Stimulated activated CD4-positive, alpha-beta T cell treated with anti-CD3 and anti-CD28 coated beads, Interleukin-1b, Interleukin-23, amount 100 ng/mL, for 1 hour (primary cell): ENCODE data around the gene AUTS2.

Source experiments
- DNase-seq, 2 donors: peaks; one replicate each; pipeline ENCODE4 v3.0.0-alpha.2; 2020; ENCODE audit warnings: low read depth in 2 of 2

AUTS2 gene

DNA sequence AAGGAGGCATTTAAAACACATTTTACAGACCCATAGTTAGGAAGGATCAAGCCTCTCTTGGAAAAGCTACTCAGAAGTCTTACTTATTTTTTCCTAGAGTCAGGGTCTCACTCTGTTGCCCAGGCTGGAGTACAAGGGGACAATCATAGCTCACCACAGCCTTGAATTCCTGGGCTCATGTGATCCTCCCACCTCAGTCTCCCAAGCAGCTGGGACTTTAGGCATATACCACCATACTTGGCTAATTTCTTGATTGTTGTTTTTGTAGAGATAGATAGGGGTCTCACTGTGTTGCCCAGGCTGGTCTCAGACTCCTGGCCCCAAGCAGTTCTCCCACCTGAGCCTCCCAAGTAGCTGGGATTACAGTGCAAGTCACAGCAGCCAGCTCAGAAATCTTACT lies 1179.0 kb downstream of the AUTS2 start:
- DNase-seq, result no peak

DNA sequence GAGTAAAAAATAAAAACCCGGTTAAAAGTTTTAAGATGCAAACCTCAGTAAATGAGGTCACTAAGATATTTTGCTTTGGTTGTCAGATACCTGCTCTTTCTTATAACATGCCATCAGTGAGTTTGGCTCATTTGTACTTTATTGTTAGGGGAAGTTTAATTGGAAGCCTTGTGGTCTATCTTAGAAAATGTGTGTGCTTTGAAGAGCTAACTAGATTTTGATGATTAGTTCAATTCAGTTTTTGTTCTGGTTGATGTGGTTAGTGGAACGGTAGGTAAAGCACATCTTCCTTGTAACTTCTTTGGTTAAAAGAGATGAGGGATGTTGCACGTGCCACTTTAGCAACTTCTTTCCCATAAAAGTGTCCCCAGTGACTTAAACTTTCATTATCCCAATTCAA lies 1180.3 kb downstream of the AUTS2 start:
- no peak for DNase-seq

DNA sequence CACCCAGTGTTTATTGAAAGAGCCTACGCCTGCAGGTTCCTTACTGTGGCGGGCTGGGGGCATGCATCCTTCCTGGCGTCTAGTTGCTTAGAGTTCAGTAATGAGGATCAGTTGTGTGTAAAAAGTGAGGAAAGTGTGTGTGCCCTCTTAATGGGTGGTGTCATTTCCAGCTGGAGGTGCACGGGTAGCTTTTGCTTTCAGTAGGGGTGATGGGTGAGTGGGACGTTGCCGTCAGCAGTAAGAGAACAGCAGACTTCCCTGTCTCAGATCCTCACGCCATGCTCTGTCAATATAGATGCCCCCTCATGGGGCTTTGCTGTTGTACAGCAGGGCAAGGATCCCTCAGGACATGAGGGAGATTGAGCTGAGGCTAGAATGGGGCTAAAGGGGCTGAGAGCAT lies 1181.0 kb downstream of the AUTS2 start:
- DNase-seq, result no peak

DNA sequence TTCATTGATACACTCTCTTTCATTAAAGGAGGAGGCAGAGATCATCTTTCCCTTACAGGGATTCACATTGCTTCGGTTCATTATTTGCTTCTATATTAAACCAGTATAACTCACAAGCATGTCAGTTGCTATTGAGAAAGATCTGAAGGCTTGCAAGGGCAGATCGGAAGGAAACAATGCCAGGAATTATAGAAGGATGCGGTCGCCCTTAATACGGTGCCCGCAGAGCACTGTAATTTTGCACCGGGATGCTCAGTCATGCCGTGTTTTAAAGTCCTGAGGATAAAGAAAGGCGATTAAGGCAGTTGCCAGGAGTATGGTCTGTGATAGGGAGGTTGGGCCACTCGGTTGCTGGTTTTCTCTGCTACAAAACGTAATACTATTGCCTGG lies 1183.6 kb downstream of the AUTS2 start:
- DNase-seq, result no peak

DNA sequence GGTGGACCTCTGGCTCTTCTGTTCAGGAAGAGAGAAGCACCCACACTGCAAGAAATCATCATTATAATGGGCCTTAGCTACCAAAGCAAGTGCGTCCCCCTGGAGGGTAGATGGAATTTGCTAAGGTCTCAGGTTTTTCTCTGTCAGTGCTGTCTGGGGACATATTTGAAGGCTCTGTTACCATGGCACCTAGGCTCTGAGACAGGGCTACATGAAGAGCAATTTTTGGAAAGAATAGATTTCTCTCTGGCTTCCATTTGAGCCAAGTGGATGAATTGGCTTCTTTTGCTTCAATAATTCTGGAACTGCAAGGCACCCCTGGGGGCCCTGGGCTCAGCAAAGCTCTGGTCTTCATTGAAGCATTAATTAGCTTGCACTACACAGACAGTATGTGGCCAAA lies 1184.5 kb downstream of the AUTS2 start:
- no peak for DNase-seq

DNA sequence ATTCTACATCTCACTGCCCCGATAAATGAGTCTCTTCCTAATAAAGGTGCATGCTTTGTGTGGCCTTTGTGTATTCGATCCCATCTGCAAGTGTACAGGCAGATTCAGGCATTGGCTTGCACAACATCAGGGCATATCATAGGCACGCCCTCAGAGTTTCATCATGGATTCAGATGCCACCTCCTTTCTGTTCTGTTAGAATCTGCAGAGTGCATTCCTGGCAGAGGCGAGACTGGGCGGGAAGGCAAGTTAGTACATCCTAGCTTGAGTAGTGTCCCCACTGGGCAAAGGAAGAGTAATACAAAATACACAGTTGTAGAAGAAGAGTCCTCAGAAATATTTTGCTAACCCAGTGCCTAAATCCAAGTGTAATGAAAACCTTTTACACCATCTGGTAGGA lies 1187.2 kb downstream of the AUTS2 start:
- DNase-seq, result no peak

DNA sequence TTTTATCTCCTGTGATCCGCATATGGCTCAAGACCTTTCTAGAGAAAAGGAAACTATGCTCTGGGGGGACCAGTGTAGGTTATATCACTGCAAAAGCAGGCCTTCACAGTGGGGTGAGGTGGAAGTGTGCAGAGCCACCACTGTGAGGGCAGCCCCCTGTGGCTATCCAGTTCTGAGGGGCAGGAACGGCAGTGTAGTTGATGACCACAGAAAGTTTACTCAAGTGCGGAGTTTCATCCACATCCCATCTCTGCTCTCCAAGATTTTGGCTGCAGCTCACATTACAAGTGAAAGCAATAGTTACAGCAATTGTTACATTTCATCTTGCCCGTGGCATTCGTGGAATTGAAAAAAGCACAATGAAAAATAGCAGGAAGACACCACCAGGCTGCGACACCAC lies 1187.8 kb downstream of the AUTS2 start:
- DNase-seq, result no peak

DNA sequence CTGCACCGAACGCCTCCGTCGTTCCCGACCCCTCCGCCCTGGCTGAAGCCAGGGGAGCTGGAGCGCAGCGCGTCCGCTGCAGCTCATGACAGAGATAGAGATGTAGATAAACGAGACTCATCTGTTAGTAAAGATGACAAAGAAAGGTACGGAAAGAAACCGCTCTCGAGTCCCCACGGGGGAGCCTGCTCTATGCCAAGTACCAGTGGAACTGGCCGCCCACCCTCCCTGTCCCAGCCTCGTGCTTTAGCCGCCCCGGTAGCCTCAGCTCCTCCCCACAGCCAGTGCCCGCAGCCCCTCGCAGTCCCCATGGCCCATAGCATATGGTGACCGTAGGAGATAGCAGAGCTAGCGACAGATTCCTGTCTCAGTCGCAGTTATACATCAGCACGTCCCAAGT lies 1189.0 kb downstream of the AUTS2 start:
- DNase-seq, result no peak

DNA sequence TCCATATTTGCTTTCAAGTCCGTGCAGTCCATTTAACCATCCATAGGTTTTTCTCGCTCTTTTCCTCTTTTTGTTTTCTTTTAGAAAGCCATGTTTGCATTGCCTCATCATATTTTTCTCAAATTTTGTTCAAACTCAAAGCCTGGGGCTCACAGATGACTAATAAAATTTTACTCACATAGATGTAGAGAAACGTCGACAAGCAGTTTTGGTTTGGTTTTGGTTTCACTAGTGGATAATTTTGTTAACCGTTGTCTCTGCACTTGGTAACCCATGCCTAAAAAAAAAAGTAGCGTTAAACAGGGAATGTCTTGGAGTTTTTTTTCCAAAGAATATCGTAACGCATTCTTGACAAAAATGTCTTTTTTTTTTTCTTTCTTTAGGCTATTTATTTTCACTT lies 1189.5 kb downstream of the AUTS2 start:
- DNase-seq, result no peak

DNA sequence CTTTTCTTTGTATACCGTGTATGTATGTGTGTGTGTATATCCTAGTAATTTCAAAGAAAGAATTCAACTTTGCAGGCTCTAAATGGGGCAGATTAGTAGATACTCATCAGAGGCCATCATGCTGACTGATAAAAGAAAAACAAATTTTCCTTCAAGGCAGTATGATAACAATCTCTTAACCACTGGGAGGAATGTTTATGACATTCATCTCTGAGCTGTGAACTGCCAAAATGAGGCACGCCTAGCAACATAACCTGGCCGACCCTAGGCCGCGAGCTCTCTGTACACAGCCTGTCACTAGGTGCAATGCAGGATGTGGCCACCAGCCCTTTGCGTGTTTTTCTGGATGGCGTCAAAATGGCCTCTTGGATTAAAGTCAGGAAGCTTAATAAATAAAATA lies 1190.0 kb downstream of the AUTS2 start:
- DNase-seq, result no peak

DNA sequence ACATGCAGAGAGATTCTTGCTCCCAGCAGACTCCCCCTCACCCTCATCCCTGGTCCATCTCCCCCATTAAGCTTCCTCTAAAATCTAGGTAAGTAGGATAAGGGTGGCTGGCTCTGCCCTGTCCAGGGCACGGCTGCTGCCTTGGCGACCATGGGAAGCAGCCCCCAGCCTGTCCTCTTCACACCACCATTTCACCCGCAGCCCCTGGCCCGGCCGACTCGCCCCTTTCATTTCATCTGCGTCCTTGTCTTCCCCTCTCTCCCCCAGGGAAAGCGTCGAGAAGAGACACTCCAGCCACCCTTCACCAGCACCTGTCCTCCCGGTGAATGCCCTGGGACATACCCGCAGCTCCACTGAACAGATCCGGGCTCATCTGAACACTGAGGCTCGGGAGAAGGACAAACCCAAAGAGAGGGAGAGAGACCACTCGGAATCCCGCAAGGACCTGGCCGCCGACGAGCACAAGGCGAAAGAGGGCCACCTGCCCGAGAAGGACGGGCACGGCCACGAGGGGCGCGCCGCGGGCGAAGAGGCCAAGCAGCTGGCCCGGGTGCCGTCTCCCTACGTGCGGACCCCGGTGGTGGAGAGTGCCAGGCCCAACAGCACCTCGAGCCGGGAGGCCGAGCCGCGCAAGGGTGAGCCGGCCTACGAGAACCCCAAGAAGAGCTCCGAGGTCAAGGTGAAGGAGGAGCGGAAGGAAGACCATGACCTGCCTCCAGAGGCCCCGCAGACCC lies 1191.4 kb downstream of the AUTS2 start:
- no peak for DNase-seq

DNA sequence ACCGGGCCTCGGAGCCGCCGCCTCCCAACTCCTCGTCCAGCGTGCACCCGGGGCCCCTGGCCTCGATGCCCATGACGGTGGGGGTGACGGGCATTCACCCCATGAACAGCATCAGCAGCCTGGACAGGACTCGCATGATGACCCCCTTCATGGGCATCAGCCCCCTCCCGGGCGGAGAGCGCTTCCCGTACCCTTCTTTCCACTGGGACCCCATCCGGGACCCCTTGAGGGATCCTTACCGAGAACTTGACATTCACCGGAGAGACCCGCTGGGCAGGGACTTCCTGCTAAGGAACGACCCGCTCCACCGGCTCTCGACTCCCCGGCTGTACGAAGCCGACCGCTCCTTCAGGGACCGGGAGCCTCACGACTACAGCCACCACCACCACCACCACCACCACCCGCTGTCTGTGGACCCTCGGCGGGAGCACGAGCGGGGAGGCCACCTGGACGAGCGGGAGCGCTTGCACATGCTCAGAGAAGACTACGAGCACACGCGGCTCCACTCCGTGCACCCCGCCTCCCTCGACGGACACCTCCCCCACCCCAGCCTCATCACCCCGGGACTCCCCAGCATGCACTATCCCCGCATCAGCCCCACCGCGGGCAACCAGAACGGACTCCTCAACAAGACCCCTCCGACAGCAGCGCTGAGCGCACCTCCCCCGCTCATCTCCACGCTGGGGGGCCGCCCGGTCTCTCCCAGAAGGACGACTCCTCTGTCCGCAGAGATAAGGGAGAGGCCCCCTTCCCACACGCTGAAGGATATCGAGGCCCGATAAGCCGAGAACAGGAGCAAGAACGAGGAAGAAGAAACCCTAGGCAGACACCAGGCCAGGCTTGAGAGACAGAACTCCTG lies 1192.2 kb downstream of the AUTS2 start:
- no peak for DNase-seq

DNA sequence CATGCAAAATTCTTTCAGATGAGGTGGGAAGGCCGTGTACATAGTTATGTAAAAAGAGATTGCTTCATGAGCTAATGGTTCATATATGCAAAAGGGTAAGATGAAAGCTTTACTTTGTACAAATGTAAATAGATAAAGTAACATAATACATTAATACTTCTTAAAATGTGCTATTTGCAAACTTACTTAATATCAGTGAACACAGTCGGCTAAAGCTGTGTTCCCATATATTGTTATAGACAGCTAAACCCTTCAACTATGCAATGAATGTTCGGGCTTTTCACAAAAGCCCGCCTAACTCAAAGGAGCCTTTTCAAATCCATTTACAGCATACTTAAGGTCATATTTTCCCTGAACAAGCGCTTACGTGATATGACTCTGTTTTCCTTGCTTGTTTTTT lies 1193.1 kb downstream of the AUTS2 start:
- no peak for DNase-seq

DNA sequence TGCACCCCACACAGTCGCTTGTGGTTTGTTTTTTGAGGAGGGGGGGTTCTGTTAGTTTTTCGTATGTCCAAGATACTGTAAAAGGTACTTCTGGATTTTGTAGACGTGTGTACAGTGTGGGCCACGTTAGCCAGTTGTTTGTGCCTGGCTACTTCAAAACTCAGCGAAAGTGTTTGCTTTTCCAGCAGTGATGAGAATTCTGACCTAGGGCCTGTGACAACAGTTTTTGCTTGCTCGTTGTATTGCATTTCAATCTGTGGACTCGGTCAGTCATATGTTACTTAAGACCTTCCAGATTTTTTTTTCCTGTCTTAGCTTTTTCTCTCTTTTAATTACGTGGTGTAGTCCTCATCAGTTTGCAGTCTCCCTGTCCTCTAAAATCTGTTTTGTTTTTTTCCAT lies 1194.8 kb downstream of the AUTS2 start:
- no peak for DNase-seq

DNA sequence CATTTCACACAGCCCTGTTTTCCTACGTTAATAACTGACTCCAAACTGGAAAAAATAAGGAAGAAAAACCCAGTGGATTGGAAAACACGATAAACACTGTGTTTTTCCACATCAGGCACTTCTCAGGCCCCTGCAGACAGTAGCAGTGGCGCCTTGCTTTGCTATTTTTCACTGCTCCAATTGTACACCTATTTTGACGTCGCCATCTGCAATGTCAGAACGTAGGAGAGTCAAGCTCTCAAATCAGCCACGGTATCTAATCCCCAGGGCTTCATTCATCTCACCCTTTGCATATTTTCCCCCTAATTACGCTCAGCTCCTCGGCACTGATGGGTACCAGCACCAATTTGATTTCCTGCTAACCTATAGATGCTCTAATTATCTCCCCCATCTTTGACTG lies 1195.5 kb downstream of the AUTS2 start:
- DNase-seq, result no peak

DNA sequence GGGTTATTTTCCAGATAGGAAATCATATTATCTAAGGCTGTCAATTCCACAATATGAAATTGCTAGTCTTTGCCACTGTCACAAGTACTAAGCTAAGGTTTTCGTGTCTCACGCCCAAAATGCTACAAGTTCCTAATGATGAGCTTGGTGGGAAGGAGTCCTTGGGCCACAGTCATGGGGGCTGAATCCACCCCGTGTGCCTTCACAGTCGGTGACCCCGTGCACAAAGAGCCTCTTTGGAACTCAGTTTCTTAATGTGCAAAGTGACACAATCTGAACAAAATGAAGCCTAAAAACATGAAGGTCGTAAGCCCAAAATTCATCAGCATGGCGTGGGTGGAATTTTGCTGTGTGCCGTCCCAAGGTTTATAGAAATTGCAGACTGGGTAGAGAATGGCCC lies 1196.7 kb downstream of the AUTS2 start:
- DNase-seq, result no peak

DNA sequence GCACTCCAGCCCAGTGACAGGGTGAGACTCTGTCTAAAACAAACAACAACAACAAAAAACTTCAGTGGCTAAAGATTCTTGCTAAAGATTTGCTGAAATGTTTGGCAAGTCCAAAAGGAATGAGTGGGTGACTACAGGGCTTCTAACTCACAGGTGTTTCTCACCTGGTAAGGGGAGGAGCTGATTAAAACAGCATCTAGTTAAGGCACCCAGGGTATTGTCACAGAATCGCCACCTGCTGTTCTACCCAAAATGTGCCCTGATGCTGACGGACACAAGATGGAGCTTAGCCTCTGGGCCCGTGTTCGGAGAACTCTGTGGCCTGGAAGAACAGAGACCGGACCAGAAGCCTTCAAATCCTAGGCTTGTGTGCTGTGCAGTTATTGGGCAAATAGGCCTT lies 1197.7 kb downstream of the AUTS2 start:
- DNase-seq, result no peak

DNA sequence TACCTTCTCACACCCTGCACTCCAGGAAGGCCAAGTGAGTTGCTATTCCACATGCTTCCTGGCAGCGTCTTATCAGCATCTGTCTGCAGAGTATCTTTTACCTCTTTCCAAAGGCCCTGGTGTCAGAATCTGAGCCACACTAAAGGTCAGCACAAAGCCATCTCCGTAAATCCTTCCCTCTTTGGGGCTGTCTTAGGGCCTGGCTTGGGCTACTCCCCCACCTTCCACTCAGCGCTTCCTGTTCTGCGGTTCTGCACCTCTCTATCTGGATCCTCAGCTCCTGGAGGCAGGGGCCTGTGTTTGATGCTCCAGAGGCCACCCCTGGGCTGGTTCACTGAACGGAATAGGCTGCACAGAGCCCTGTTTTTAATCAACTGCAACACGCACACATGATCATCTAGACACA lies 1198.8 kb downstream of the AUTS2 start:
- DNase-seq, result no peak

DNA sequence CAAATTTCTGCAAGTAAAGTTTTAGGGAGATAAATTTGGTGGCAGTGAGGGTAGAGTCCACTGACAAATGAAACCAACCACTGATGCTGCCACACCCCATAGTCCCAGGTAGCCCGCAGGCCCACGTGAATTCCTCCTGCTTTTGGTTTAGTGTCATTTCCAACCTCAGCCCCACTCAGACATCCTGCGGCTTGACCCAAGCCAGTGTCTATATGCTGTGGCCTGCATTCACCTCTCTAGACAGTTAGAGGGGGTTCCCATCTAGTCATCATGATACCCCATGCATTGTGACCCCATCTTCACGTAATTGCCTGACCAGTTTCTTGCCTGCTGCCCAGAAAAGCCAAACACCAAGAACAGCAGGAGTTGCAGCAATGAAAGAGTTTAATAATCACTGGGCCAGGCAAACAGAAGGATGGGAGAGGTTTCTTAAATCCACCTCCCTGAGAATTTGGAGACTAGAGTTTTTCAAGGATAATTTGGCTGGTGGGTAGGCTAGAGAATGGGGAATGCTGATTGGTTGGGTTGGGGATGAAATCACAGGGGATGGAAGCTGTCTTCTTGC lies 1201.6 kb downstream of the AUTS2 start:
- no peak for DNase-seq

DNA sequence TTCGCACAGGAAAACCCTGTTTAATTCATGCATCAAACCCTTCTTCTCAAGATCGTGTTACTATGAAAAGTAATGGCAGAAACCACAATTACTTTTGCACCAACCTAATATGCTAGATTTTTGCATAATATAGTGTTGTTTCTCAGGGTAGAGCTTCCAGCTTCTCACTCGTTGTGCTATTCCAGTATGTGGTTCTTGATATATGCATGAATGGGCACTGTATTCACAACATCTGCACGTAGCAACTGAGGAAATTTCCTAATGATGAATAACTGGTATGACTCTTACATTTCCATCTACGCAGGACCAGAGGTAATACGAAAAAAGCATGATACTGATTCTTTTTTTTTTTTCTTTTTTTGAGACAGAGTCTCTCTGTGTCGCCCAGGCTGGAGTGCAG lies 1207.1 kb downstream of the AUTS2 start:
- DNase-seq, result no peak

DNA sequence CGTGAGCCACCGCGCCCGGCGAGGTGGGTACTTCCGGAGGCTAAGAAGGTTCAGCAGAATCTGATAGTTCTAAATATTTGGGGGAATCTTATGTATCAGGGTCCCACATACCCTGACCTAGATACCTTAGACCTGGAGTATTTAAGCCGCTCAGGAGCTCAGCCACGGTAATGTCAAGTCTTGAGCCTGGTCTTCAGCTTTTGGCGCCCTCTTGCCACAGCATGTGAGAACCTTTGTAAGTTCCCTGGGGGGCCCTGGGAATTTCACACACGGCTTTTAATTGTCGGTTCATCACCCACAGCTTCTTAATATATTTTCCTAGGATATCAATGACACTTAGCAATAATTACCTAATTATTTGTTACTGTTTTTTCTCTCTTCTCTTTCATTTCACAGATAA lies 1209.4 kb downstream of the AUTS2 start:
- no peak for DNase-seq

DNA sequence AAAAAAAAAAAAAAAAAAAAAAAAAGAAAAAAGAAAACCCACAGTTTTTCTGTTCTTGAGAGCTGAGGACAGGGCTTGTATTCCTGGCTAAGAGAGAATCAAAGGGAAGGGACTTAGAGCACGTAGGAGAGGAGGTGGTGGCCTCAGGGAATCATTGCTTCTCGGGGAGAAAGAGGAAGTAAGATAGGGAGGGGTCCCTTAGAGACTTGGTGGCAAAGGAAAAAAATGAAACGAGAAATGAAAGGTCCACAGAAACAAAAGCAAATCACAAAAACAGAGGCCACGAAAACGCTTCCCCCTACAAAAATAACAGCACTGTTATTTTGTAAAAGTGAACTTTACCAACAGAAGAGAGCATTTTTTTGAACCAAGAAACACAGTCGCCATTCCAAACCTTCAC lies 1210.6 kb downstream of the AUTS2 start:
- DNase-seq, result no peak

DNA sequence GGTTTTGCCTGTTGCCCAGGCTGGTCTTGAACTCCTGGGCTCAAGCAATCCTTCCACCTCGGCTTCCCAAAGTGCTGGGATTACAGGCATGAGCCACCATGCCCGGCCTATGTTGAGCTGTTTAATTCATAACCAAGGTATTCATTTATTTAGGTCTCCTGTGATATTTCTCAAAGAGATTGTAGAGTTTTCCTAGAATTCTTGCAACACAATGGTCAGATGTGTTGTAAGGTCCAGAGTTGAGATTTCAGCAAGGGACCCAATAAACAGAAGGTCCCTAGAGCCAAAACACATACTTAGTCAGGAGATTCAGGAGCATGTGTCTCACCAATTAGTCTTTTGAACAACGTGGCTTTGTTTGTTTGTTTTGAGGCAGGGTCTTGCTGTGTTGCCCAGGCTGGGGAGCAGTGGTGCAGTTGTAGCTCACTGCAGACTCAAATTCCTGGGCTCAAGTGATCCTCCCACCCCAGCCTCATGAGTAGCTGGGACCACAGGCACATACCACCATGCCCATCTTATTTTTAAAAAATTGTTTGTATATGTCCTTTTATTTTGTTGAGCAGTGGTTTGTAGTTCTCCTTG lies 1212.4 kb downstream of the AUTS2 start:
- no peak for DNase-seq
